Stimulated activated CD4-positive, alpha-beta T cell treated with anti-CD3 and anti-CD28 coated beads, Interleukin-15, amount 100 ng/mL, for 1 hour (primary cell): ENCODE results near the gene ARID4B.
"Not testable (repeated sequence)": the region's sequence is repeated elsewhere in the genome, so short reads cannot be mapped to it uniquely, and the experiment has no call there.

Source experiments
- DNase-seq, 2 donors: peaks; one replicate each; pipeline ENCODE4 v3.0.0-alpha.2; 2020; ENCODE audit warnings: low read depth in 1 of 2, low spot score in 1 of 2

ARID4B gene

GRCh38 chr1:235327559-235328270 lies at the start of gene ARID4B:
Gene ARID4B (minus strand): TSS chr1:235328179. CDS start chr1:235326919, 1,260 bp downstream.
- peak in 1 of 2 donors; percentile 41 for DNase-seq

- DNase-seq = no peak
Observed at GRCh38 chr1:235375919-235376605, 48.1 kb upstream of the ARID4B start.

GRCh38 chr1:235369802-235370201 lies 41.8 kb upstream of the ARID4B start:
- no peak for DNase-seq

- no peak for DNase-seq
Observed at GRCh38 chr1:235368428-235368827, 40.4 kb upstream of the ARID4B start.

GRCh38 chr1:235367000-235367908 lies 39.3 kb upstream of the ARID4B start, which contains the start of gene TBCE:
Gene TBCE (plus strand): TSS chr1:235367427. CDS start chr1:235380050, 12,623 bp downstream.
- DNase-seq = peak; percentile 54 to 78

GRCh38 chr1:235366286-235366685 lies 38.3 kb upstream of the ARID4B start:
- DNase-seq = no peak

GRCh38 chr1:235364189-235364588 lies 36.2 kb upstream of the ARID4B start:
- DNase-seq = not testable (repeated sequence)

- DNase-seq = no peak
Observed at GRCh38 chr1:235358899-235359298, 30.9 kb upstream of the ARID4B start.

- DNase-seq = no peak
Observed at GRCh38 chr1:235357485-235358373, 29.8 kb upstream of the ARID4B start.

- no peak for DNase-seq
Observed at GRCh38 chr1:235351898-235352297, 23.9 kb upstream of the ARID4B start.

GRCh38 chr1:235351441-235351840 lies 23.5 kb upstream of the ARID4B start:
- no peak for DNase-seq

GRCh38 chr1:235343726-235344125 lies 15.7 kb upstream of the ARID4B start:
- DNase-seq = no peak

GRCh38 chr1:235342471-235342870 lies 14.5 kb upstream of the ARID4B start:
- DNase-seq = no peak

- no peak for DNase-seq
Observed at GRCh38 chr1:235342039-235342438, 14.1 kb upstream of the ARID4B start.

- no peak for DNase-seq
Observed at GRCh38 chr1:235341334-235341733, 13.4 kb upstream of the ARID4B start.

- DNase-seq = no peak
Observed at GRCh38 chr1:235339746-235340145, 11.8 kb upstream of the ARID4B start.

- no peak for DNase-seq
Observed at GRCh38 chr1:235336903-235337302, 8.9 kb upstream of the ARID4B start.

- no peak for DNase-seq
Observed at GRCh38 chr1:235331401-235331800, 3.4 kb upstream of the ARID4B start.

GRCh38 chr1:235330918-235331285 lies 2.9 kb upstream of the ARID4B start:
- no peak for DNase-seq

- DNase-seq = peak; percentile 10 to 24
Observed at GRCh38 chr1:235329139-235329902, 1.3 kb upstream of the ARID4B start.
